ENCODE results near the gene MTA2.
"Not testable (repeated sequence)": the region's sequence is repeated elsewhere in the genome, so short reads cannot be mapped to it uniquely, and the experiment has no call there.

The MTA2 gene

GRCh38 chr11:62566247-62566646 lies 35.4 kb downstream of the MTA2 start:
- no peak for DNase-seq (ENCODE audit: low read depth, low spot score)

GRCh38 chr11:62565100-62565802 lies 36.4 kb downstream of the MTA2 start:
- no peak for DNase-seq (ENCODE audit: low read depth, low spot score)

- DNase-seq (ENCODE audit: low read depth, low spot score), result not testable (repeated sequence)
These were observed 39.9 kb downstream of the MTA2 start for GRCh38 chr11:62561677-62562230.

GRCh38 chr11:62560566-62561103 lies 41.0 kb downstream of the MTA2 start:
- no peak for DNase-seq (ENCODE audit: low read depth, low spot score)

GRCh38 chr11:62559626-62560025 lies 42.0 kb downstream of the MTA2 start:
- DNase-seq (ENCODE audit: low read depth, low spot score), result not testable (repeated sequence)

- no peak for DNase-seq (ENCODE audit: low read depth, low spot score)
These were observed 42.5 kb downstream of the MTA2 start for GRCh38 chr11:62559204-62559603.

- DNase-seq (ENCODE audit: low read depth, low spot score), result no peak
These were observed 43.0 kb downstream of the MTA2 start for GRCh38 chr11:62558669-62559068.

GRCh38 chr11:62556875-62557631 lies 44.6 kb downstream of the MTA2 start:
- no peak for DNase-seq (ENCODE audit: low read depth, low spot score)

GRCh38 chr11:62556108-62556874 lies 45.4 kb downstream of the MTA2 start:
- DNase-seq (ENCODE audit: low read depth, low spot score), result no peak

GRCh38 chr11:62555464-62556107 lies 46.1 kb downstream of the MTA2 start:
- DNase-seq (ENCODE audit: low read depth, low spot score), result no peak

GRCh38 chr11:62554387-62555167 lies 47.1 kb downstream of the MTA2 start:
- DNase-seq (ENCODE audit: low read depth, low spot score), result no peak

GRCh38 chr11:62553839-62554361 lies 47.8 kb downstream of the MTA2 start:
- DNase-seq (ENCODE audit: low read depth, low spot score), result no peak

- DNase-seq (ENCODE audit: low read depth, low spot score), result no peak
These were observed 48.4 kb downstream of the MTA2 start for GRCh38 chr11:62553080-62553838.

- DNase-seq (ENCODE audit: low read depth, low spot score), result no peak
These were observed 49.1 kb downstream of the MTA2 start for GRCh38 chr11:62552485-62553079.

GRCh38 chr11:62550478-62550877 lies 51.2 kb downstream of the MTA2 start:
- DNase-seq (ENCODE audit: low read depth, low spot score), result not testable (repeated sequence)

- DNase-seq (ENCODE audit: low read depth, low spot score), result no peak
These were observed 52.9 kb downstream of the MTA2 start for GRCh38 chr11:62548545-62549335.

GRCh38 chr11:62547691-62548281 lies 53.9 kb downstream of the MTA2 start:
- no peak for DNase-seq (ENCODE audit: low read depth, low spot score)
